ENCODE results near the gene NUDT5.
"Not testable (repeated sequence)": the region's sequence is repeated elsewhere in the genome, so short reads cannot be mapped to it uniquely, and the experiment has no call there.

Gene NUDT5

DNA sequence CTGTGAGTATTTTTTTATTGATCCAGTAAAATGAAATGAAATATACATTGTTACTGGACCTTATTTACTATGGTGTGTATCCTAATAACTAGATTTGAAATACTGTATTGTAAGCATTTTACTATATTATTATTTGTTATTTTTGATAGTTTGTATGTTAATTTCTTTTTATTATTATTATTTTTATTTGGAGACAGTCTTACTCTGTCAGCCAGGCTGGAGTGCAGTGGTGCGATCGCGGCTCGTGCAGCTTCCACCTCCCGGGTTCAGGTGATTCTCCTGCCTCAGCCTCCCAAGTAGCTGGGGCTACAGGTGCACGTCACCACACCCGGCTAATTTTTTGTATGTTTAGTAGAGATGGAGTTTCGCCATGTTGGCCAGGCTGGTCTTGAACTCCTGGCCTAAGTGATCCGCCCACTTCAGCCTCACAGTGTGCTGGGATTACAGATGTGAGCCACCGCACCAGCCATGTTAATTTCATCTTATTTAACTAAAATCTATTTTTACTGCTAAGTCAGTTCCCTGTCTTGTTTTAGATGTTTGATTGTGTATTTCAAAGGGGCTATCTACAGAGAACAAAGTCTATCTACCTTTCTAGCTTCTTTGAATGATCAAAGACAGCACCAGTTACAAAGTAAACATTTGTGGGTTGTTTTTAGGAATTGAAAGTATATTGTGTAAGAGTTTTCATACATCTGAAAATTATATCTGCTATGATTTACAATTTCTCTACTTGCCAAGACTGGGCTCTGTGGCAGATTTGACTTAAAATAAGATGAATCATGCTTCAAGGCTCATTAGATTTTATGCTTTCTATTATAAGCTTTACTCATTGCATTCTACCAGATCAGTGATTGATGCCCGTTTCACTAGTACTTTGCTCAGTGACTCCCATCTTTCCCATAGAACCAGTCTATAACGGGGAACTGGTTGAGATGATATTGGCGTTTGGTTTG, 41.9 kb upstream of the NUDT5 start:
- Histone ChIP-seq H3K36me3 (replicated peaks) (peaks cover 30% of the 10 kb centered on the region), H3K27me3 (replicated peaks) (no peaks in the 10 kb centered on the region), H3K27ac (no peak overlapping the region), H3K4me3 (ENCODE audit: low read depth, low read length) (no peak overlapping the region)
- no peak for DNase-seq
- TF ChIP-seq, protein P1, sequence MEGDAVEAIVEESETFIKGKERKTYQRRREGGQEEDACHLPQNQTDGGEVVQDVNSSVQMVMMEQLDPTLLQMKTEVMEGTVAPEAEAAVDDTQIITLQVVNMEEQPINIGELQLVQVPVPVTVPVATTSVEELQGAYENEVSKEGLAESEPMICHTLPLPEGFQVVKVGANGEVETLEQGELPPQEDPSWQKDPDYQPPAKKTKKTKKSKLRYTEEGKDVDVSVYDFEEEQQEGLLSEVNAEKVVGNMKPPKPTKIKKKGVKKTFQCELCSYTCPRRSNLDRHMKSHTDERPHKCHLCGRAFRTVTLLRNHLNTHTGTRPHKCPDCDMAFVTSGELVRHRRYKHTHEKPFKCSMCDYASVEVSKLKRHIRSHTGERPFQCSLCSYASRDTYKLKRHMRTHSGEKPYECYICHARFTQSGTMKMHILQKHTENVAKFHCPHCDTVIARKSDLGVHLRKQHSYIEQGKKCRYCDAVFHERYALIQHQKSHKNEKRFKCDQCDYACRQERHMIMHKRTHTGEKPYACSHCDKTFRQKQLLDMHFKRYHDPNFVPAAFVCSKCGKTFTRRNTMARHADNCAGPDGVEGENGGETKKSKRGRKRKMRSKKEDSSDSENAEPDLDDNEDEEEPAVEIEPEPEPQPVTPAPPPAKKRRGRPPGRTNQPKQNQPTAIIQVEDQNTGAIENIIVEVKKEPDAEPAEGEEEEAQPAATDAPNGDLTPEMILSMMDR (IDR thresholded peaks at IDR 0.05; ENCODE audit: low read depth, low read length, missing control alignments) = no peak
- in situ Hi-C loops (cut with HindIII; ENCODE audit: low pct_ligation_motif_present, low sequenced_read_pairs) = no loop called here

DNA sequence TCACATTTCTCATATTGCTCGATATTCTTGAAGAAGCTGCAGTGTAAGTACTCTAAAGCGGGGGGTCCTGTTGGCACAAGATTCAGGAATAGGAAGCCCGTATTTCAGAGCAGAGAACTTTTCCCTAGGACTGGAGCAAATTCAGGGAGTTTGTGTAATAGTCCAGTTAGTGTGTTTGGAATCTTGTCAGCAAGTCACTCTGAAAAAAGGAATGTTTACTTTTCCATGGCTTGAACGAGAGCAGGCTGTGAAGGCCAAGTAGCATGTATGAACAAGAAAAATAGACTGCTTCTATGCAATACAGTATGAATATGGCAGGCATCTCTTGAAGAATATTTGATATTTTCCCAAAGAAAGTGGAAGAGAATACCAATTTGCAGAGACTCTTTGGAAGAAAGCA, 40.1 kb upstream of the NUDT5 start:
- peaks cover 42% of the 10 kb centered on the region for H3K36me3 ChIP-seq (replicated peaks)
- no peak for DNase-seq
- no peaks in the 10 kb centered on the region for H3K27me3 ChIP-seq (replicated peaks)
- TF ChIP-seq, protein P1 (IDR thresholded peaks at IDR 0.05; ENCODE audit: low read depth, low read length, missing control alignments) = no peak
- H3K4me3 ChIP-seq (ENCODE audit: low read depth, low read length) = no peak overlapping the region
- H3K27ac ChIP-seq = no peak overlapping the region
- in situ Hi-C loops (cut with HindIII; ENCODE audit: low pct_ligation_motif_present, low sequenced_read_pairs) = no loop called here

DNA sequence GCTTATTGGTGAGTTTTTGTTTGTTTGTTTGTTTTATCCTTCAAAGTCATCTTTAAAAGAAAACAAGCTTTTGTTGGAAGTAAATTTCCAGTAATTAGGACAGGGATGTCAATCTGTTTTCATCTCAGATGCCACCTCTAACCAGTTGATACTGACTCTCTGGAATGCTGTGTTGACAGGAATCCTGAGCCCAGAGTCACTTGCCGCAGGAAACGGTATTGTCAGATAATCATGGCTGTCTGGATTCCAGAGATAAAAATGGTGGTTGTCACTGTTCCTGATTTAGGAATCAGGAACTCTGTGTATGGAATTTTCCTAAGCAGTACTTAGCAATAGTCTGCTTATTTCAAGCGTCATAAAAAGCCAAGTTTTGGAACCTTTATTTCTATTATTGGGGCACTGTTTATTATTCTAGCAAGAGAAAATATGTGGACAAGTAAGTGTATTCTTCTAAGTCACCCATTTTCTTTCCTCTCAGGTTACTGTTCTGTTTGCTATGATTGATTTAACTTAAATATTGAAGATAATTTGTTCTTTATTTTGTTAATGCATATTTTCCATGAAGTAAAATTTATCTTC, 39.5 kb upstream of the NUDT5 start:
- Histone ChIP-seq H3K4me3 (ENCODE audit: low read depth, low read length) (no peak overlapping the region), H3K36me3 (replicated peaks) (peaks cover 45% of the 10 kb centered on the region), H3K27ac (peak overlapping the region; percentile 49), H3K27me3 (replicated peaks) (no peaks in the 10 kb centered on the region)
- peak; percentile 44 for DNase-seq
- in situ Hi-C loops (cut with HindIII; ENCODE audit: low pct_ligation_motif_present, low sequenced_read_pairs) = no loop called here
- TF ChIP-seq, protein P1 (IDR thresholded peaks at IDR 0.05; ENCODE audit: low read depth, low read length, missing control alignments) = no peak

DNA sequence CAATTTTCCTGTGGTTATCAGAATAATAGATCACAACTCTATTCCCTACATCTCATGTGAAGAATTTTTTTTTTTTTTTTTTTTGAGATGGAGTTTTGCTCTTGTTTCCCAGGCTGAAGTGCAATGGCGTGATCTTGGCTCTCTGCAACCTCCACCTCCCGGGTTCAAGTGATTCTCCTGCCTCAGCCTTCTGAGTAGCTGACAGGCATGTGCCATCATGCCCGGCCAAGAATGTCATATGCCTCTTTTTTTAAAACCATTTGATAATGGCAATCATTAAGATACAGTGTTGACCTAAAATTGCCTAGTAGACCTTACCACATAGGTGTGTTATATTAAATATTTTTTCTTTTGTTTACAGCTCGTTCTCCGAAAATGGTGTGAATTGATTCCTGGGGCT, 39.0 kb upstream of the NUDT5 start:
- H3K27me3 ChIP-seq (replicated peaks); H3K4me3 ChIP-seq (ENCODE audit: low read depth, low read length); in situ Hi-C loops (cut with HindIII; ENCODE audit: low pct_ligation_motif_present, low sequenced_read_pairs); DNase-seq: not testable (repeated sequence)
- Histone ChIP-seq H3K27ac (peak overlapping the region; percentile 49), H3K36me3 (replicated peaks) (peaks cover 45% of the 10 kb centered on the region)

DNA sequence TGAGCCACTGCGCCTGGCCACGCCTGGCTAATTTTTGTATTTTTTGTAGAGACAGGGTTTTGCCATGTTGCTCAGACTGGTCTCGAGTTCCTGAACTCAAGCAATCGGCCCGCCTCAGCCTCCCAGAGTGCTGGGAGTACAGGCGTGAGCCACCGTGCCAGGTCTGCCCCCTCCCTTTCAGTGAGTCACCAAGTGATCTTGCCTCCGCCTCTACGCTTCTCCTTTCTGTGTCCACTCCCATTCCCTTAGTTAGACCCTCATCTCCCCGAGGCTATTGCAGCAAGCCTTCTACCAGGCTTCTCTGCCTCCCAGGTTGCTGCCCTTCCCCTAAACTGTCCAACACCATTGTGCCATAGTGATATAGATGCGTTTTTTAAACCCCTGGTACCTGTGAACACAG, 33.2 kb upstream of the NUDT5 start:
- Histone ChIP-seq H3K27ac (no peak overlapping the region), H3K4me3 (ENCODE audit: low read depth, low read length) (no peak overlapping the region), H3K27me3 (replicated peaks) (no peaks in the 10 kb centered on the region), H3K36me3 (replicated peaks) (peaks cover 47% of the 10 kb centered on the region)
- TF ChIP-seq, protein P1 (IDR thresholded peaks at IDR 0.05; ENCODE audit: low read depth, low read length, missing control alignments) = no peak
- no peak for DNase-seq
- in situ Hi-C loops (cut with HindIII; ENCODE audit: low pct_ligation_motif_present, low sequenced_read_pairs) = no loop called here

DNA sequence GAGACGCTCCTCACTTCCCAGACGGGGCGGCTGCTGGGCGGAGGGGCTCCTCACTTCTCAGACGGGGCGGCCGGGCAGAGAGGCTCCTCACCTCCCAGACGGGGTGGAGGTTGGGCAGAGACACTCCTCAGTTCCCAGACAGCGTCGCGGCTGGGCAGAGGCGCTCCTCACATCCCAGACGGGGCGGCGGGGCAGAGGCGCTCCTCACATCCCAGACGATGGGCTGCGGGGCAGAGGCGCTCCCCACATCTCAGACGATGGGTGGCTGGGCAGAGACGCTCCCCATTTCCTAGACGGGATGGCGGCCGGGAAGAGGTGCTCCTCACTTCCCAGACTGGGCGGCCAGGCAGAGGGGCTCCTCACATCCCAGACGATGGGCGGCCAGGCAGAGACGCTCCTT, 30.7 kb upstream of the NUDT5 start:
- DNase-seq; in situ Hi-C loops (cut with HindIII; ENCODE audit: low pct_ligation_motif_present, low sequenced_read_pairs); H3K27me3 ChIP-seq (replicated peaks); H3K4me3 ChIP-seq (ENCODE audit: low read depth, low read length); H3K27ac ChIP-seq: not testable (repeated sequence)
- H3K36me3 ChIP-seq (replicated peaks) = peaks cover 41% of the 10 kb centered on the region

Data from brain microvascular endothelial cell (primary cell).